Suprapubic skin (tissue), 4 donors: ENCODE data around the gene AOX1. TPM values are rescaled to one million over a fixed set of nuclear protein-coding genes. Genes with fewer than 3 reads are reported as not detected.

Experiments
- DNase-seq, 2 donors: peaks; one replicate each; pipeline ENCODE4 v3.0.0-alpha.2; 2019; ENCODE audit warnings: low spot score in 2 of 2
- H3K27ac ChIP-seq: fragments of 200-600 bp; sonication (generic); one replicate; pipeline ENCODE4 v1.5.1; 2019
- H3K27me3 ChIP-seq: fragments of 200-600 bp; sonication (generic); one replicate; pipeline ENCODE4 v1.5.1; 2019
- H3K36me3 ChIP-seq: fragments of 200-600 bp; sonication (generic); one replicate; pipeline ENCODE4 v1.5.1; 2019
- H3K4me1 ChIP-seq: fragments of 200-600 bp; sonication (generic); one replicate; pipeline ENCODE4 v1.5.1; 2019
- H3K4me3 ChIP-seq: fragments of 200-600 bp; sonication (generic); one replicate; pipeline ENCODE4 v1.5.1; 2019; ENCODE audit warnings: mild to moderate bottlenecking
- H3K9me3 ChIP-seq: fragments of 200-600 bp; sonication (generic); one replicate; pipeline ENCODE4 v1.5.1; 2019
- EP300 ChIP-seq: sonication (generic); formaldehyde crosslinking; IDR thresholded peaks from one replicate; pipeline ENCODE4 v1.6.1; 2017; ENCODE audit warnings: antibody characterized with exemption
- POLR2A ChIP-seq, 2 donors: fragments of 450-650 bp; IDR thresholded peaks; one replicate each; pipeline ENCODE4 v1.6.1; 2017; ENCODE audit warnings: antibody characterized with exemption in 2 of 2, mild to moderate bottlenecking in 2 of 2, moderate library complexity in 2 of 2
- POLR2AphosphoS5 ChIP-seq, 3 donors: sonication (generic); formaldehyde crosslinking; IDR thresholded peaks; one replicate each; pipeline ENCODE4 v1.6.1; 2017; ENCODE audit warnings: antibody characterized with exemption in 3 of 3
- WGBS: methylation state at CpG from one replicate; pipeline ENCODE4 v1.1.5; 2018; 5-methylcytosine and 5-hydroxymethylcytosine counted together
- total RNA-seq, 4 donors: library from RNA; depleted of rRNA; stranded (reverse); fragments of >200 nt; gene quantifications; one replicate each; pipeline ENCODE4 v1.1.0, GENCODE V29; 2016
- TF ChIP-seq, protein P1 (sequence below), 2 donors: fragments of 200-600 bp in 1 of 2; fragments of 450-650 bp in 1 of 2; sonication (generic) in 1 of 2; IDR thresholded peaks; one replicate each; pipeline ENCODE4 v1.5.1; 2016 to 2019; ENCODE audit warnings: antibody characterized with exemption in 2 of 2, mild to moderate bottlenecking in 1 of 2, moderate library complexity in 1 of 2

AOX1 gene
- total RNA-seq, 4 donors from 2014 or later: 20.1 to 46.9 (median 30.4) TPM

DNA sequence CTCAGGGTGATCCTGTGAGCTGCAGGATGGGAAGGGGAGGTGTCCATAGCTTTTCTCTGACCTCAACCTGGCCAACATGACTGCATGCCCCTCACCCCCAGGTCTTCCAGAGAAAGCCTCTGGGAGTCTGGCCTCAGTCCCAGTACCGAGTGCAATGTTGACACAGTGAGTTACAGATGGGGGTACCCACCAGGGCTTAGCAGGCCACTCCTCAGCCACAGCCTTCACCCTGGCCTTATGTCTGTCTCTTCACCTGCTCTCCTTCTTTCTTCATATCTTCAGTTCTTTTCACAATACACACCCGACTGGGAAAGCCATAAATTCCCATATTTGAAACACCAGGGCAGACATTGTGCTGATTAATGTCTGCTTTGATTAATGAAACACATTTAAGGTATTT, 33.5 kb downstream of the AOX1 start:
- Histone ChIP-seq H3K27ac (no peak overlapping the region), H3K4me3 (no peak overlapping the region), H3K9me3 (no peaks in the 10 kb centered on the region), H3K27me3 (no peaks in the 10 kb centered on the region), H3K36me3 (peaks cover 15% of the 10 kb centered on the region), H3K4me1 (no peaks in the 10 kb centered on the region)
- no peak for DNase-seq
- TF ChIP-seq, protein P1, sequence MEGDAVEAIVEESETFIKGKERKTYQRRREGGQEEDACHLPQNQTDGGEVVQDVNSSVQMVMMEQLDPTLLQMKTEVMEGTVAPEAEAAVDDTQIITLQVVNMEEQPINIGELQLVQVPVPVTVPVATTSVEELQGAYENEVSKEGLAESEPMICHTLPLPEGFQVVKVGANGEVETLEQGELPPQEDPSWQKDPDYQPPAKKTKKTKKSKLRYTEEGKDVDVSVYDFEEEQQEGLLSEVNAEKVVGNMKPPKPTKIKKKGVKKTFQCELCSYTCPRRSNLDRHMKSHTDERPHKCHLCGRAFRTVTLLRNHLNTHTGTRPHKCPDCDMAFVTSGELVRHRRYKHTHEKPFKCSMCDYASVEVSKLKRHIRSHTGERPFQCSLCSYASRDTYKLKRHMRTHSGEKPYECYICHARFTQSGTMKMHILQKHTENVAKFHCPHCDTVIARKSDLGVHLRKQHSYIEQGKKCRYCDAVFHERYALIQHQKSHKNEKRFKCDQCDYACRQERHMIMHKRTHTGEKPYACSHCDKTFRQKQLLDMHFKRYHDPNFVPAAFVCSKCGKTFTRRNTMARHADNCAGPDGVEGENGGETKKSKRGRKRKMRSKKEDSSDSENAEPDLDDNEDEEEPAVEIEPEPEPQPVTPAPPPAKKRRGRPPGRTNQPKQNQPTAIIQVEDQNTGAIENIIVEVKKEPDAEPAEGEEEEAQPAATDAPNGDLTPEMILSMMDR (IDR thresholded peaks at IDR 0.05): no peak
- TF ChIP-seq POLR2AphosphoS5 (IDR thresholded peaks at IDR 0.05) (no peak), EP300 (no peak), POLR2A (IDR thresholded peaks at IDR 0.05) (no peak)
- 59% methylated on average over 2 of the region's 2 CpGs for WGBS

DNA sequence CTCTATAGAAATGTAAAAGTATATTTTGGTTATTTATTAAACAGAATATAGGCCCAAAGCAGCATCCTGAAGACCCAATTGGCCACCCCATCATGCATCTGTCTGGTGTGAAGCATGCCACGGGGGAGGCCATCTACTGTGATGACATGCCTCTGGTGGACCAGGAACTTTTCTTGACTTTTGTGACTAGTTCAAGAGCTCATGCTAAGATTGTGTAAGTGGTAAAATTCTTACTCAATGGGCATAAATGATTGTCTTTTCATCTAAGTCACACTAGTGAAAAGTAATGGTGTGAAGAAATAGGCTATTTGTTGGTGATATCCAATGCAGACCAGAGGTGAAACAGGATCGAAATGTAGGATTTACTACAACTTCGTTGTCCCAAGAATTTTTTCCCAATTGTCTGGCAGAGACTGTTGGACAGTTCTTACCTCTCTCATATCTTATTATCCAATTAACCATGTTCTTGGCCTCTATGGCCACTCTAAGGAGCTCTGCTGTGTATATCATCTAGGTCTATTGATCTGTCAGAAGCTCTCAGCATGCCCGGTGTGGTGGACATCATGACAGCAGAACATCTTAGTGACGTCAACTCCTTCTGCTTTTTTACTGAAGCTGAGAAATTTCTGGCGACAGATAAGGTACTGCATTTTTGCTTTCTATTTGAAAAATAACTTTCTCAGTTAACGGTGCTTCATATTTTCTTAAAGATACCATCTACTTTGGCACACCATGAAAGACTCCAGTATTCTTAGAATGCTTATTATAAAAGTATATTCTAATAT, 35.0 kb downstream of the AOX1 start:
- Histone ChIP-seq H3K9me3 (no peaks in the 10 kb centered on the region), H3K36me3 (peaks cover 20% of the 10 kb centered on the region), H3K4me3 (no peak overlapping the region), H3K4me1 (no peaks in the 10 kb centered on the region), H3K27me3 (no peaks in the 10 kb centered on the region), H3K27ac (no peak overlapping the region)
- TF ChIP-seq POLR2AphosphoS5 (IDR thresholded peaks at IDR 0.05) (no peak), POLR2A (IDR thresholded peaks at IDR 0.05) (no peak), EP300 (no peak)
- TF ChIP-seq, protein P1 (IDR thresholded peaks at IDR 0.05): no peak
- 91% methylated on average over 7 of the region's 7 CpGs for WGBS
- DNase-seq: no peak

GRCh38 chr2:200622106-200622505, 36.3 kb downstream of the AOX1 start:
- no peaks in the 10 kb centered on the region for H3K27me3 ChIP-seq
- H3K9me3 ChIP-seq: no peaks in the 10 kb centered on the region
- TF ChIP-seq POLR2AphosphoS5 (IDR thresholded peaks at IDR 0.05) (no peak), EP300 (no peak), POLR2A (IDR thresholded peaks at IDR 0.05) (no peak)
- TF ChIP-seq, protein P1 (IDR thresholded peaks at IDR 0.05): no peak
- no peak for DNase-seq
- H3K36me3 ChIP-seq: peaks cover 22% of the 10 kb centered on the region
- H3K4me1 ChIP-seq: no peaks in the 10 kb centered on the region
- no peak overlapping the region for H3K4me3 ChIP-seq
- H3K27ac ChIP-seq: no peak overlapping the region
- 80% methylated on average over 1 of the region's 1 CpG for WGBS

GRCh38 chr2:200624026-200624425, 38.2 kb downstream of the AOX1 start:
- no peak for DNase-seq
- H3K27me3 ChIP-seq: no peaks in the 10 kb centered on the region
- TF ChIP-seq EP300 (no peak), POLR2A (IDR thresholded peaks at IDR 0.05) (no peak)
- H3K9me3 ChIP-seq: no peaks in the 10 kb centered on the region
- no peak overlapping the region for H3K4me3 ChIP-seq
- 76% methylated on average over 2 of the region's 2 CpGs for WGBS
- peaks cover 25% of the 10 kb centered on the region for H3K36me3 ChIP-seq
- H3K4me1 ChIP-seq: no peaks in the 10 kb centered on the region
- H3K27ac ChIP-seq: no peak overlapping the region

DNA sequence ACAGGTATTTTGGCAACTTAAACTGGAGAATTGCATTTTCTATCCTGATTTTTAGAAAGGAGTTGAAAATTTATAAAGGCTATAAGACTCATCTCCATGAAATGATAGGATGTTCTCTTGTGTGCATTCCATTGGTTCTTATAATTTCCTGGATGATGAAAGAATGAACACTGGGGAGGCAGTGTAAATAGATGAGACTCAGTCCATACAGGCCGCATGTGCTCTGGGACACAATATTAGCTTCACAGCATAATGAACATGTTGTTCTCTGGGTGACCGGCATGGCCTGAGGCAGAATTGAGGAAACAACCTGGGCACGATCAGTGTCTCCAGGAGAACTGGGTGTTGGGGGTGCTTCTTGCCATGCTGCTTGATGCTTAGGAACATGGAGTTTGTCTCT, 38.8 kb downstream of the AOX1 start:
- peaks cover 25% of the 10 kb centered on the region for H3K36me3 ChIP-seq
- WGBS: 90% methylated on average over 3 of the region's 3 CpGs
- TF ChIP-seq POLR2AphosphoS5 (IDR thresholded peaks at IDR 0.05) (no peak), POLR2A (IDR thresholded peaks at IDR 0.05) (no peak), EP300 (no peak)
- TF ChIP-seq, protein P1 (IDR thresholded peaks at IDR 0.05): no peak

More for the DNA sequence above, 38.8 kb downstream of the AOX1 start:
- no peak overlapping the region for H3K4me3 ChIP-seq
- H3K27ac ChIP-seq: no peak overlapping the region
- no peak for DNase-seq
- H3K27me3 ChIP-seq: no peaks in the 10 kb centered on the region
- H3K9me3 ChIP-seq: no peaks in the 10 kb centered on the region
- no peaks in the 10 kb centered on the region for H3K4me1 ChIP-seq
